Heart left ventricle (tissue), 16 donors: ENCODE measurements around the gene CNNM3. TPM values are rescaled to one million over a fixed set of nuclear protein-coding genes. Genes with fewer than 3 reads are reported as not detected.

Experiments used
- ATAC-seq, 4 donors: fragments of 200-7000 bp; cut with Tn5 transposase; one replicate each; pipeline ENCODE4 v1.9.1; 2020 to 2022; ENCODE audit warnings: moderate library complexity in 4 of 4, mild to moderate bottlenecking in 3 of 4, moderate number of reproducible peaks in 1 of 4
- DNase-seq, 5 donors: peaks; one replicate each; pipeline ENCODE4 v3.0.0-alpha.2; 2020
- H3K27ac ChIP-seq, 12 donors: fragments of 200-600 bp; sonication (generic) in 4 of 12; one replicate each; pipeline versions ENCODE4 v1.5.0 to v1.8.0; 2016 to 2022; ENCODE audit warnings: mild to moderate bottlenecking in 2 of 12
- H3K27me3 ChIP-seq, 9 donors: fragments of 200-600 bp; sonication (generic) in 2 of 9; one replicate each; pipeline versions ENCODE4 v1.5.1 to v1.8.0; 2016 to 2022; ENCODE audit warnings: mild to moderate bottlenecking in 3 of 9
- H3K36me3 ChIP-seq, 9 donors: fragments of 200-600 bp; sonication (generic) in 2 of 9; one replicate each; pipeline versions ENCODE4 v1.5.0 to v1.8.0; 2018 to 2022; ENCODE audit warnings: mild to moderate bottlenecking in 2 of 9
- H3K4me1 ChIP-seq, 12 donors: fragments of 200-600 bp; sonication (generic) in 4 of 12; one replicate each; pipeline versions ENCODE4 v1.5.0 to v1.8.0; 2016 to 2022; ENCODE audit warnings: mild to moderate bottlenecking in 3 of 12
- H3K4me3 ChIP-seq, 12 donors: fragments of 200-600 bp; sonication (generic) in 4 of 12; one replicate each; pipeline versions ENCODE4 v1.5.0 to v1.8.0; 2017 to 2022; ENCODE audit warnings: mild to moderate bottlenecking in 9 of 12, moderate library complexity in 4 of 12
- H3K9me3 ChIP-seq, 12 donors: fragments of 200-600 bp; sonication (generic) in 4 of 12; one replicate each; pipeline versions ENCODE4 v1.5.0 to v1.8.0; 2016 to 2022; ENCODE audit warnings: mild to moderate bottlenecking in 1 of 12
- POLR2A ChIP-seq, 2 donors: fragments of 450-650 bp; IDR thresholded peaks; one replicate each; pipeline ENCODE4 v1.6.1; 2017; ENCODE audit warnings: antibody characterized with exemption in 2 of 2, mild to moderate bottlenecking in 2 of 2, moderate library complexity in 2 of 2
- whole genome bisulfite sequencing, 4 donors: extraction: QIAGEN DNeasy Blood & Tissue Kit in 2 of 4; methylation state at CpG; one replicate each; pipeline versions ENCODE4 v1.1.5 to v1.1.7; 2013 to 2018; 5-methylcytosine and 5-hydroxymethylcytosine counted together
- intact Hi-C, 10 donors: fragments of 100-400 bp; cut with DNase I; formaldehyde crosslinking; loops; one replicate each; pipeline versions ENCODE4 v1.11.1 to v1.14.2; 2022
- polyA plus RNA-seq, 2 donors: library from polyadenylated mRNA; stranded (reverse); fragments of 200-250 nt; gene quantifications; one replicate each; pipeline ENCODE4 v1.2.3, GENCODE V29; 2013
- total RNA-seq, 9 donors: library from RNA; depleted of rRNA in 2 of 9; stranded (reverse); fragments of >200 nt in 2 of 9; fragmentation: NEBNext Ultra II Directional in 3 of 9; extraction: Animal tissue kit (Norgen Biotek cat#: 25700) in 3 of 9; gene quantifications; one replicate each; pipeline versions ENCODE4 v1.1.0 to v1.2.4, GENCODE V29; 2016 to 2023
- TF ChIP-seq, protein P1 (sequence below), 12 donors: fragments of 200-600 bp; sonication (generic) in 4 of 12; IDR thresholded peaks; one replicate each; pipeline versions ENCODE4 v1.5.0 to v1.8.0; 2018 to 2022; ENCODE audit warnings: antibody characterized with exemption in 12 of 12, mild to moderate bottlenecking in 5 of 12
- donor health status: ischemic (EF 13 %, LVEDD 7.1; RV severe dilation, severe dysfunction).
- donor health status: healthy with polysubstance abuse.
- donor health status: DM: no; HTN: yes; CAD: no.
- donor health status: DM: no; HTN: no; CAD: no.
- donor health status: ischemic (EF 25% LVEDD 6.9; RV normal size, moderate dysfunction).
- donor health status: ischemic (EF 25% LVEDD 5.7; RV mildly dilated, moderate dysfunction).
- donor health status: healthy.
- donor health status: DM: yes; HTN: yes; CAD: no.
- donor health status: ischemic (EF 35%, LVEDD 5.7; RV mildly dilated, moderate dysfunction).
- donor health status: nonischemic (EF 11% LVEDD 7.7; RV severe dilation, severe dysfunction).
- donor health status: DM: yes; HTN: yes; CAD: no.
- donor health status: PGD.
- donor health status: ischemic (EF 29% LVEDD 5.4; RV normal size, mild dysfunction).
- donor health status: nonischemic (EF 23%, LVEDD 6.1; RV moderate dilation, normal function).

CNNM3 gene
- total and polyA plus RNA-seq, 11 donors: 5.1 to 17.7 (median 10.2) TPM

DNA sequence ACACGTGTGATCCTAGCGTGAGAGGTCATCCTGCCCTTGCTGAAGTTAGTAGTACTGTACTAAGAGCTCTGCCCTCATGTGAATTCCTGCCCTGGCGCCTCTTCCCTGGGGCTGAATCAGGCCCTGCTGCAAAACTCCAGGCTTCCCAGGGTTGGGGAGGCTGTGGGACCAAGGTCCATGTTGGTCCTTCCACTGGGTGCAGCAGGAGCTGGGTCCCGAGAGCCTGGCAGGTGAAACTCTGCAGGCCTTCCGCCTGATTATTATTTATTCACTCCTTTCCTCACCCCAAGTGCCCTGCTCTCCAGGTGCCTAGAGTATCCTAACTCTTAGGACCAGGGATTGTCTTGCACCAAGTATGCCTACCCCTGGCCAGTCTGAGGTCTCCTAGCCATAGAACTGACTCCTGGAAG, 5.3 kb upstream of the CNNM3 start:
- intact Hi-C loops: loop anchor here in 2 of 10 donors (5.0 to 10.0 kb wide), 3 partner anchors 48 to 276 kb away; partner anchors contain the start of genes ARID5A (in 1 of the 2), CNNM4 (in 1 of the 2) and KANSL3 (in 1 of the 2)
- TF ChIP-seq POLR2A (IDR thresholded peaks at IDR 0.05): no peak
- TF ChIP-seq, protein P1, sequence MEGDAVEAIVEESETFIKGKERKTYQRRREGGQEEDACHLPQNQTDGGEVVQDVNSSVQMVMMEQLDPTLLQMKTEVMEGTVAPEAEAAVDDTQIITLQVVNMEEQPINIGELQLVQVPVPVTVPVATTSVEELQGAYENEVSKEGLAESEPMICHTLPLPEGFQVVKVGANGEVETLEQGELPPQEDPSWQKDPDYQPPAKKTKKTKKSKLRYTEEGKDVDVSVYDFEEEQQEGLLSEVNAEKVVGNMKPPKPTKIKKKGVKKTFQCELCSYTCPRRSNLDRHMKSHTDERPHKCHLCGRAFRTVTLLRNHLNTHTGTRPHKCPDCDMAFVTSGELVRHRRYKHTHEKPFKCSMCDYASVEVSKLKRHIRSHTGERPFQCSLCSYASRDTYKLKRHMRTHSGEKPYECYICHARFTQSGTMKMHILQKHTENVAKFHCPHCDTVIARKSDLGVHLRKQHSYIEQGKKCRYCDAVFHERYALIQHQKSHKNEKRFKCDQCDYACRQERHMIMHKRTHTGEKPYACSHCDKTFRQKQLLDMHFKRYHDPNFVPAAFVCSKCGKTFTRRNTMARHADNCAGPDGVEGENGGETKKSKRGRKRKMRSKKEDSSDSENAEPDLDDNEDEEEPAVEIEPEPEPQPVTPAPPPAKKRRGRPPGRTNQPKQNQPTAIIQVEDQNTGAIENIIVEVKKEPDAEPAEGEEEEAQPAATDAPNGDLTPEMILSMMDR (IDR thresholded peaks at IDR 0.05): no peak
- WGBS, 4 donors: 66 to 86% (median 74%) methylated on average over 4 to 5 of the region's 5 CpGs

DNA sequence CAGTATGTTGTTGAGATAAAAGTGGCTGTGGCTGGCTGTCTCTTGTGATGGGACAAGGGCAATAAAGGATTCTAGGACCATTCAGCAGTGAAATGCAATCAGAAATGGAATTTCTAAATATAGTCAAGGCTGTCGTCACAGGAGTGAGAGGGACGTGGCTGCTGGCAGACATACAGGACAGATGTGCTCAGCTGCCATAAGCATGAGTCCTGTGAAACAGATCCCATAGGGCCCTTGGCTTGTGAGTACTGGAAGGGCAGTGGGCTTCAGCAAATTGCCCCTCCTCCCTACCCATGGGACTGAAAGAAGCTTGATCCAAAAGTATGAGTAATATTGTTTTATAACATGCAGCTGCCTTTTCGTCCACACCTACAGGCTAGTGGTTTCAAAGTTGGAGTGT, 4.2 kb upstream of the CNNM3 start:
- no peak overlapping the region for H3K4me3 ChIP-seq
- ATAC-seq (peak; percentile 37 to 68 (median 56)), DNase-seq (peak in 4 of 5 donors; percentile 84 to 89 (median 86))
- H3K27ac ChIP-seq: peak overlapping the region in 11 of 12 donors; percentile 32 to 80 (median 67)
- 21 to 29% (median 25%) methylated on average over 3 of the region's 3 CpGs for WGBS, 4 donors
- H3K36me3 ChIP-seq: peaks cover 0 to 25% (median 16%) of the 10 kb centered on the region in 9 donors
- no peaks in the 10 kb centered on the region for H3K9me3 ChIP-seq
- TF ChIP-seq POLR2A (IDR thresholded peaks at IDR 0.05): no peak
- TF ChIP-seq, protein P1 (IDR thresholded peaks at IDR 0.05): no peak
- intact Hi-C loops: loop anchor here in 2 of 10 donors (5.0 to 10.0 kb wide), 3 partner anchors 50 to 277 kb away; partner anchors contain the start of genes ARID5A (in 1 of the 2), CNNM4 (in 1 of the 2) and KANSL3 (in 1 of the 2)
- H3K4me1 ChIP-seq: peaks cover 0 to 59% (median 38%) of the 10 kb centered on the region in 12 donors
- H3K27me3 ChIP-seq: no peaks in the 10 kb centered on the region

More for the DNA sequence above, 5.3 kb upstream of the CNNM3 start:
- Histone ChIP-seq H3K4me3 (no peak overlapping the region), H3K36me3 (peaks cover 0 to 28% (median 16%) of the 10 kb centered on the region in 9 donors), H3K27me3 (no peaks in the 10 kb centered on the region), H3K27ac (peak overlapping the region in 10 of 12 donors; percentile 32 to 80 (median 66)), H3K9me3 (no peaks in the 10 kb centered on the region), H3K4me1 (peaks cover 0 to 59% (median 38%) of the 10 kb centered on the region in 12 donors)
- no peak for DNase-seq
- ATAC-seq: peak in 1 of 4 donors; percentile 7

DNA sequence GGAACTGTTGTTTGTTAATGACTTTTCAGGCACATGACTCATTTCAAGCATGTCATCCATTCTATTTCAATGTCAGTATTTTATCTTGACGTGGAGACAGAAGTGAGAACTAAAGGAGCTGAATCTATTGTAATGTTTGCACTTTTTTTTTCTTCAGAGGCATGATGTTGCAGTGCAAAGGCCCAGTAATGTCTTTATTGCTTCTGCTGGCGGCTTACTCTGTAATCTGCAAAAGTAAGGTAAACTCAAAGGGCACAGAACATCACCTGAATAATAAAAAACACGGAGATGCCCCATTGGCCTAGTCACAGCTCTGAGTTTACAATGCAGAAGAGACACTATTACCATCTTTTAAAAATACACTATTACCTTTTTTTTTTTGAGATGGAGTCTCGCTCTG, 2.4 kb upstream of the CNNM3 start:
- H3K27me3 ChIP-seq: no peaks in the 10 kb centered on the region
- ATAC-seq (no peak), DNase-seq (no peak)
- TF ChIP-seq, protein P1 (IDR thresholded peaks at IDR 0.05): no peak
- TF ChIP-seq POLR2A (IDR thresholded peaks at IDR 0.05): no peak
- WGBS, 4 donors: 83 to 90% (median 85%) methylated on average over 4 of the region's 4 CpGs
- no peaks in the 10 kb centered on the region for H3K9me3 ChIP-seq
- peaks cover 3 to 71% (median 54%) of the 10 kb centered on the region in 12 donors for H3K4me1 ChIP-seq
- H3K36me3 ChIP-seq: peaks cover 0 to 24% (median 16%) of the 10 kb centered on the region in 9 donors
- no peak overlapping the region for H3K4me3 ChIP-seq
- peak overlapping the region in 1 of 12 donors; percentile 42 for H3K27ac ChIP-seq
- intact Hi-C loops: loop anchor here in 2 of 10 donors (5.0 to 10.0 kb wide), 3 partner anchors 51 to 279 kb away; partner anchors contain the start of genes ARID5A (in 1 of the 2), CNNM4 (in 1 of the 2) and KANSL3 (in 1 of the 2)

DNA sequence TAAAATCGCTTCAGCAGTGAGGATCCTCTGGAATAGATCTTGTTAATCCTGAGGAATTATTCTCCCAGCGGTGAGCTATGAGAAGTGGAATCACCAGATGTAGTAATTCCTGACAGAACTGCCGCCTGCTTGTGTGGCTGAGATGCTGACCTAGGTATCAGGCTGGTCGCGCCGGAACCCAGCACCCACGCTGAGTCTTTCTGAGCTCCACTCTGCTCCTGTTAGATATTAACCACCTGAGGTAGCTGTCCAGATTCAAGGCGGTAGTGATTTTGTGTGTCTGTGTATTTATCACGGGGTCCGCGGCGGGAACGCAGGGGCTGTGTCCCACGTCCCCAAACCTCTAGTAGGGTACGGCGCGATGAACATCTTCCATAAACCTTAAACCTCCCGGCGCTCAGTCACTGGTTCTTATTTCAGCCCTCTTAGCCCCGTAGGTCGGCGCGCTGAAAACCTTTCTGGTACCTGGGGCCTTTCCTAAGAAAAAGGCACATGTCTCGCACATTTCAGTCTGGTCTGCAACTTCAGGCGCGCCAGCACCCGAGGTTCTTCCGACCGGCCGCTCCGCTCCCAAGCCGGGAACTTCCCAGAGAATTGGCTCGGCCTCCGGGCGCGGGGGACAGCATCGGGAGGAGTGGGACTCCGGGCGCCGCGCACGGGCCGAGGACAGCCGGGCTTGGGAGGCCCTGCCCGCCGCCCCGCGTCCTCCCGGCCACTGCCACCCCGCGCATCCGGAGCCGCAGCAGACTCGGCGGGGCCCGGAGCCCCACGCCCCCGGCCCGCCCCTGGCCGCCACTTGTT, 542 bp upstream of the CNNM3 start:
- TF ChIP-seq, protein P1 (IDR thresholded peaks at IDR 0.05): no peak
- TF ChIP-seq POLR2A (IDR thresholded peaks at IDR 0.05): peak in 1 of 2 donors; percentile 16
- no peak for DNase-seq
- Histone ChIP-seq H3K4me1 (peaks cover 3 to 71% (median 61%) of the 10 kb centered on the region in 12 donors), H3K9me3 (no peaks in the 10 kb centered on the region), H3K27ac (peak overlapping the region; percentile 90 to 99 (median 97)), H3K36me3 (peaks cover 0 to 19% (median 3%) of the 10 kb centered on the region in 9 donors), H3K4me3 (peak overlapping the region; percentile 61 to 98 (median 82)), H3K27me3 (no peaks in the 10 kb centered on the region)
- WGBS, 4 donors: 2% methylated on average over 43 to 60 of the region's 60 CpGs
- peak in 1 of 4 donors; percentile 0 for ATAC-seq
- intact Hi-C loops: loop anchor here in 2 of 10 donors (10.0 kb wide), 2 partner anchors 181 to 281 kb away; partner anchors contain the start of genes ARID5A (in 1 of the 2) and KANSL3 (in 1 of the 2)
